GM23338 (cell line): ENCODE data around the gene HS1BP3. TPM values are rescaled to one million over a fixed set of nuclear protein-coding genes. Genes with fewer than 3 reads are reported as not detected.

Experiments used
- ATAC-seq: fragments of 200-7000 bp; cut with Tn5 transposase; 3 replicates; pipeline ENCODE4 v1.9.1; 2020
- DNase-seq: peaks from one replicate; pipeline ENCODE4 v3.0.0-alpha.2; 2015; ENCODE audit warnings: low spot score
- H2AFZ ChIP-seq: fragments of 200-600 bp; sonication (generic); 2 replicates; pipeline ENCODE4 v1.8.0; 2016; ENCODE audit warnings: antibody characterized with exemption, mild to moderate bottlenecking, moderate library complexity
- H3F3A ChIP-seq: fragments of 200-600 bp; sonication (generic); replicated peaks from 2 replicates; pipeline ENCODE4 v1.8.0; 2017; ENCODE audit warnings: antibody characterized with exemption, mixed run types, low read depth
- H3K27ac ChIP-seq: fragments of 200-600 bp; sonication (generic); 2 replicates; pipeline ENCODE4 v1.6.1; 2016; ENCODE audit warnings: low read depth
- H3K27me3 ChIP-seq: fragments of 200-600 bp; sonication (generic); 2 replicates; pipeline ENCODE4 v1.8.0; 2016; ENCODE audit warnings: mild to moderate bottlenecking, mixed run types, moderate library complexity; ENCODE audit not compliant: insufficient read depth
- H3K36me3 ChIP-seq: fragments of 200-600 bp; sonication (generic); 2 replicates; pipeline ENCODE4 v1.8.0; 2016; ENCODE audit warnings: mild to moderate bottlenecking; ENCODE audit not compliant: insufficient read depth
- H3K4me1 ChIP-seq: fragments of 200-600 bp; sonication (generic); 2 replicates; pipeline ENCODE4 v1.8.0; 2016; ENCODE audit warnings: mild to moderate bottlenecking, moderate library complexity; ENCODE audit not compliant: insufficient read depth
- H3K4me2 ChIP-seq: fragments of 200-600 bp; sonication (generic); 2 replicates; pipeline ENCODE4 v1.7.1; 2017; ENCODE audit warnings: mixed run types
- H3K4me3 ChIP-seq: fragments of 200-600 bp; sonication (generic); 2 replicates; pipeline ENCODE4 v1.6.1; 2016; ENCODE audit warnings: mixed run types
- H3K79me2 ChIP-seq: fragments of 200-600 bp; sonication (generic); replicated peaks from 2 replicates; pipeline ENCODE4 v1.8.0; 2017; ENCODE audit warnings: mild to moderate bottlenecking; ENCODE audit not compliant: insufficient read depth
- H3K9me2 ChIP-seq: fragments of 200-600 bp; sonication (generic); 2 replicates; pipeline ENCODE4 v1.8.0; 2017; ENCODE audit not compliant: insufficient read depth
- H4K20me1 ChIP-seq: fragments of 200-600 bp; sonication (generic); replicated peaks from 2 replicates; pipeline ENCODE4 v1.8.0; 2017; ENCODE audit warnings: mild to moderate bottlenecking; ENCODE audit not compliant: insufficient read depth
- H3K27ac Mint-ChIP-seq: 2 replicates; pipeline ENCODE4 v1.8.0; 2020; ENCODE audit warnings: inconsistent platforms, mild to moderate bottlenecking, moderate library complexity, mixed read lengths
- H3K27me3 Mint-ChIP-seq: 3 replicates; pipeline ENCODE4 v1.8.0; 2022; ENCODE audit warnings: low read depth, mild to moderate bottlenecking, moderate library complexity, mixed read lengths, inconsistent platforms; ENCODE audit not compliant: insufficient read depth, poor library complexity
- H3K36me3 Mint-ChIP-seq: 3 replicates; pipeline ENCODE4 v1.8.0; 2021; ENCODE audit warnings: low read depth, mild to moderate bottlenecking, inconsistent platforms, moderate library complexity, mixed read lengths
- H3K4me1 Mint-ChIP-seq: 3 replicates; pipeline ENCODE4 v1.8.0; 2020; ENCODE audit warnings: mild to moderate bottlenecking, inconsistent platforms, mixed read lengths
- H3K4me3 Mint-ChIP-seq: 3 replicates; pipeline ENCODE4 v1.8.0; 2021; ENCODE audit warnings: moderate library complexity, mild to moderate bottlenecking, inconsistent platforms, mixed read lengths
- H3K9me3 Mint-ChIP-seq: 3 replicates; pipeline ENCODE4 v1.8.0; 2020; ENCODE audit warnings: moderate library complexity, mild to moderate bottlenecking, inconsistent platforms, mixed read lengths
- CREB1 ChIP-seq: fragments of 250-450 bp; sonication (Bioruptor Pico); IDR thresholded peaks from 2 replicates; pipeline ENCODE4 v1.5.0; 2020; ENCODE audit warnings: low read depth, mild to moderate bottlenecking, moderate library complexity
- CTCF ChIP-seq, 2 experiments: fragments of 200-600 bp in 1 of 2; sonication (generic) in 1 of 2; conservative IDR thresholded peaks; 2 replicates each; pipeline versions ENCODE4 v1.5.1 to v1.6.1; 2016 to 2017; ENCODE audit warnings: antibody characterized with exemption in 2 of 2, low read depth in 2 of 2, mild to moderate bottlenecking in 2 of 2, moderate library complexity in 1 of 2
- ETS1 ChIP-seq: IDR thresholded peaks from 2 replicates; pipeline ENCODE4 v1.6.1; 2016; ENCODE audit warnings: antibody characterized with exemption
- EZH2 ChIP-seq: fragments of 200-600 bp; sonication (generic); IDR thresholded peaks from one replicate; pipeline ENCODE4 v1.8.0; 2017; ENCODE audit warnings: antibody characterized with exemption, mild to moderate bottlenecking, low read depth; ENCODE audit not compliant: unreplicated experiment
- JUNB ChIP-seq: IDR thresholded peaks from one replicate; pipeline ENCODE4 v1.6.1; 2016; ENCODE audit warnings: antibody characterized with exemption; ENCODE audit not compliant: unreplicated experiment
- STAT1 ChIP-seq: IDR thresholded peaks from one replicate; pipeline ENCODE4 v1.6.1; 2016; ENCODE audit warnings: antibody characterized with exemption; ENCODE audit not compliant: unreplicated experiment
- ZNF331 ChIP-seq: fragments of 250-450 bp; sonication (Bioruptor Pico); IDR thresholded peaks from 2 replicates; pipeline ENCODE4 v1.5.0; 2020; ENCODE audit warnings: low read depth, mild to moderate bottlenecking, moderate library complexity
- polyA plus RNA-seq: library from polyadenylated mRNA; unstranded; fragments of >200 nt; fragmentation: Nextera tagmentation; extraction: Ambion mirVana; gene quantifications from 2 replicates; pipeline ENCODE4 v1.2.1, GENCODE V29; 2016
- total RNA-seq: library from RNA; depleted of rRNA; stranded (reverse); fragments of >200 nt; shearing (Covaris generic); gene quantifications from 2 replicates; pipeline ENCODE4 v1.2.3, GENCODE V29; 2014
- TF ChIP-seq, protein P1 (sequence below): IDR thresholded peaks from one replicate; pipeline ENCODE4 v1.6.1; 2018; ENCODE audit warnings: antibody characterized with exemption; ENCODE audit not compliant: unreplicated experiment
- TF ChIP-seq, protein P2 (sequence below): fragments of 250-450 bp; sonication (Bioruptor Pico); IDR thresholded peaks from 2 replicates; pipeline ENCODE4 v1.5.0; 2020; ENCODE audit warnings: mild to moderate bottlenecking, moderate library complexity

HS1BP3 gene
- total and polyA plus RNA-seq, 2 experiments from 2014 or later, result 7.2 to 15.0 TPM

GRCh38 chr2:20576598-20577115 lies 74.2 kb downstream of the HS1BP3 start:
- no peak for ATAC-seq
- H3K4me1 Mint-ChIP-seq, result peaks cover 5% of the 10 kb centered on the region; the same call in 1 of the 3 replicates
- H2AFZ ChIP-seq, result no peak overlapping the region
- H3K4me3 Mint-ChIP-seq, result no peak overlapping the region
- no peak overlapping the region for H3K27ac Mint-ChIP-seq
- no peaks in the 10 kb centered on the region for H3K79me2 ChIP-seq
- H3K27me3 ChIP-seq, result no peaks in the 10 kb centered on the region
- 0 out of 2 replicates have a peak, but pooled peaks cover 3% of the 10 kb centered on the region for H3K36me3 ChIP-seq
- H3K27ac ChIP-seq, result no peak overlapping the region
- no peaks in the 10 kb centered on the region for H3F3A ChIP-seq
- peaks cover 19% of the 10 kb centered on the region for H3K27me3 Mint-ChIP-seq
- H3K9me2 ChIP-seq, result no peaks in the 10 kb centered on the region; the same call in 1 of the 2 replicates
- H3K9me3 Mint-ChIP-seq, result peaks cover 4% of the 10 kb centered on the region; the same call in 1 of the 3 replicates
- H3K4me3 ChIP-seq, result no peak overlapping the region
- H4K20me1 ChIP-seq, result no peaks in the 10 kb centered on the region
- TF ChIP-seq CTCF (conservative IDR thresholded peaks at IDR 0.05; ENCODE audit: low read depth in 2 of 2) (no peak), ETS1 (no peak), CREB1 (no peak), JUNB (no peak), STAT1 (no peak), ZNF331 (CRISPR knock-in tag) (no peak), EZH2 (no peak)
- TF ChIP-seq, protein P1, sequence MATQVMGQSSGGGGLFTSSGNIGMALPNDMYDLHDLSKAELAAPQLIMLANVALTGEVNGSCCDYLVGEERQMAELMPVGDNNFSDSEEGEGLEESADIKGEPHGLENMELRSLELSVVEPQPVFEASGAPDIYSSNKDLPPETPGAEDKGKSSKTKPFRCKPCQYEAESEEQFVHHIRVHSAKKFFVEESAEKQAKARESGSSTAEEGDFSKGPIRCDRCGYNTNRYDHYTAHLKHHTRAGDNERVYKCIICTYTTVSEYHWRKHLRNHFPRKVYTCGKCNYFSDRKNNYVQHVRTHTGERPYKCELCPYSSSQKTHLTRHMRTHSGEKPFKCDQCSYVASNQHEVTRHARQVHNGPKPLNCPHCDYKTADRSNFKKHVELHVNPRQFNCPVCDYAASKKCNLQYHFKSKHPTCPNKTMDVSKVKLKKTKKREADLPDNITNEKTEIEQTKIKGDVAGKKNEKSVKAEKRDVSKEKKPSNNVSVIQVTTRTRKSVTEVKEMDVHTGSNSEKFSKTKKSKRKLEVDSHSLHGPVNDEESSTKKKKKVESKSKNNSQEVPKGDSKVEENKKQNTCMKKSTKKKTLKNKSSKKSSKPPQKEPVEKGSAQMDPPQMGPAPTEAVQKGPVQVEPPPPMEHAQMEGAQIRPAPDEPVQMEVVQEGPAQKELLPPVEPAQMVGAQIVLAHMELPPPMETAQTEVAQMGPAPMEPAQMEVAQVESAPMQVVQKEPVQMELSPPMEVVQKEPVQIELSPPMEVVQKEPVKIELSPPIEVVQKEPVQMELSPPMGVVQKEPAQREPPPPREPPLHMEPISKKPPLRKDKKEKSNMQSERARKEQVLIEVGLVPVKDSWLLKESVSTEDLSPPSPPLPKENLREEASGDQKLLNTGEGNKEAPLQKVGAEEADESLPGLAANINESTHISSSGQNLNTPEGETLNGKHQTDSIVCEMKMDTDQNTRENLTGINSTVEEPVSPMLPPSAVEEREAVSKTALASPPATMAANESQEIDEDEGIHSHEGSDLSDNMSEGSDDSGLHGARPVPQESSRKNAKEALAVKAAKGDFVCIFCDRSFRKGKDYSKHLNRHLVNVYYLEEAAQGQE, result no peak
- TF ChIP-seq, protein P2, sequence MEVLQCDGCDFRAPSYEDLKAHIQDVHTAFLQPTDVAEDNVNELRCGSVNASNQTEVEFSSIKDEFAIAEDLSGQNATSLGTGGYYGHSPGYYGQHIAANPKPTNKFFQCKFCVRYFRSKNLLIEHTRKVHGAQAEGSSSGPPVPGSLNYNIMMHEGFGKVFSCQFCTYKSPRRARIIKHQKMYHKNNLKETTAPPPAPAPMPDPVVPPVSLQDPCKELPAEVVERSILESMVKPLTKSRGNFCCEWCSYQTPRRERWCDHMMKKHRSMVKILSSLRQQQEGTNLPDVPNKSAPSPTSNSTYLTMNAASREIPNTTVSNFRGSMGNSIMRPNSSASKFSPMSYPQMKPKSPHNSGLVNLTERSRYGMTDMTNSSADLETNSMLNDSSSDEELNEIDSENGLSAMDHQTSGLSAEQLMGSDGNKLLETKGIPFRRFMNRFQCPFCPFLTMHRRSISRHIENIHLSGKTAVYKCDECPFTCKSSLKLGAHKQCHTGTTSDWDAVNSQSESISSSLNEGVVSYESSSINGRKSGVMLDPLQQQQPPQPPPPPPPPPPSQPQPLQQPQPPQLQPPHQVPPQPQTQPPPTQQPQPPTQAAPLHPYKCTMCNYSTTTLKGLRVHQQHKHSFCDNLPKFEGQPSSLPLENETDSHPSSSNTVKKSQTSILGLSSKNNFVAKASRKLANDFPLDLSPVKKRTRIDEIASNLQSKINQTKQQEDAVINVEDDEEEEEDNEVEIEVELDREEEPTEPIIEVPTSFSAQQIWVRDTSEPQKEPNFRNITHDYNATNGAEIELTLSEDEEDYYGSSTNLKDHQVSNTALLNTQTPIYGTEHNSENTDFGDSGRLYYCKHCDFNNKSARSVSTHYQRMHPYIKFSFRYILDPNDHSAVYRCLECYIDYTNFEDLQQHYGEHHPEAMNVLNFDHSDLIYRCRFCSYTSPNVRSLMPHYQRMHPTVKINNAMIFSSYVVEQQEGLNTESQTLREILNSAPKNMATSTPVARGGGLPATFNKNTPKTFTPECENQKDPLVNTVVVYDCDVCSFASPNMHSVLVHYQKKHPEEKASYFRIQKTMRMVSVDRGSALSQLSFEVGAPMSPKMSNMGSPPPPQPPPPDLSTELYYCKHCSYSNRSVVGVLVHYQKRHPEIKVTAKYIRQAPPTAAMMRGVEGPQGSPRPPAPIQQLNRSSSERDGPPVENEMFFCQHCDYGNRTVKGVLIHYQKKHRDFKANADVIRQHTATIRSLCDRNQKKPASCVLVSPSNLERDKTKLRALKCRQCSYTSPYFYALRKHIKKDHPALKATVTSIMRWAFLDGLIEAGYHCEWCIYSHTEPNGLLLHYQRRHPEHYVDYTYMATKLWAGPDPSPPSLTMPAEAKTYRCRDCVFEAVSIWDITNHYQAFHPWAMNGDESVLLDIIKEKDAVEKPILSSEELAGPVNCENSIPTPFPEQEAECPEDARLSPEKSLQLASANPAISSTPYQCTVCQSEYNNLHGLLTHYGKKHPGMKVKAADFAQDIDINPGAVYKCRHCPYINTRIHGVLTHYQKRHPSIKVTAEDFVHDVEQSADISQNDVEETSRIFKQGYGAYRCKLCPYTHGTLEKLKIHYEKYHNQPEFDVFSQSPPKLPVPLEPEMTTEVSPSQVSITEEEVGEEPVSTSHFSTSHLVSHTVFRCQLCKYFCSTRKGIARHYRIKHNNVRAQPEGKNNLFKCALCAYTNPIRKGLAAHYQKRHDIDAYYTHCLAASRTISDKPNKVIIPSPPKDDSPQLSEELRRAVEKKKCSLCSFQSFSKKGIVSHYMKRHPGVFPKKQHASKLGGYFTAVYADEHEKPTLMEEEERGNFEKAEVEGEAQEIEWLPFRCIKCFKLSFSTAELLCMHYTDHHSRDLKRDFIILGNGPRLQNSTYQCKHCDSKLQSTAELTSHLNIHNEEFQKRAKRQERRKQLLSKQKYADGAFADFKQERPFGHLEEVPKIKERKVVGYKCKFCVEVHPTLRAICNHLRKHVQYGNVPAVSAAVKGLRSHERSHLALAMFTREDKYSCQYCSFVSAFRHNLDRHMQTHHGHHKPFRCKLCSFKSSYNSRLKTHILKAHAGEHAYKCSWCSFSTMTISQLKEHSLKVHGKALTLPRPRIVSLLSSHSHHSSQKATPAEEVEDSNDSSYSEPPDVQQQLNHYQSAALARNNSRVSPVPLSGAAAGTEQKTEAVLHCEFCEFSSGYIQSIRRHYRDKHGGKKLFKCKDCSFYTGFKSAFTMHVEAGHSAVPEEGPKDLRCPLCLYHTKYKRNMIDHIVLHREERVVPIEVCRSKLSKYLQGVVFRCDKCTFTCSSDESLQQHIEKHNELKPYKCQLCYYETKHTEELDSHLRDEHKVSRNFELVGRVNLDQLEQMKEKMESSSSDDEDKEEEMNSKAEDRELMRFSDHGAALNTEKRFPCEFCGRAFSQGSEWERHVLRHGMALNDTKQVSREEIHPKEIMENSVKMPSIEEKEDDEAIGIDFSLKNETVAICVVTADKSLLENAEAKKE, result no peak
- H3K4me2 ChIP-seq, result no peak overlapping the region
- no peak for DNase-seq
- no peaks in the 10 kb centered on the region for H3K36me3 Mint-ChIP-seq
- no peaks in the 10 kb centered on the region for H3K4me1 ChIP-seq
